Fibroblast of lung (primary cell): Measurements from ENCODE around the gene ZFP69B.

ENCODE experiments used
- EZH2 ChIP-seq: IDR thresholded peaks from 2 replicates; pipeline ENCODE4 v1.5.1; 2012; ENCODE audit warnings: low read length, control low read depth, mild to moderate bottlenecking; ENCODE audit errors: missing control alignments
- TF ChIP-seq, protein P1 (sequence below), 2 donors: IDR thresholded peaks in 1 of 2; conservative IDR thresholded peaks in 1 of 2; 1 replicate in 1 of 2; 2 replicates in 1 of 2; pipeline ENCODE4 v1.5.1; 2011 to 2012; ENCODE audit warnings: low read length in 2 of 2, control low read depth in 1 of 2, inconsistent platforms in 1 of 2, low read depth in 1 of 2, mild to moderate bottlenecking in 1 of 2

DNA sequence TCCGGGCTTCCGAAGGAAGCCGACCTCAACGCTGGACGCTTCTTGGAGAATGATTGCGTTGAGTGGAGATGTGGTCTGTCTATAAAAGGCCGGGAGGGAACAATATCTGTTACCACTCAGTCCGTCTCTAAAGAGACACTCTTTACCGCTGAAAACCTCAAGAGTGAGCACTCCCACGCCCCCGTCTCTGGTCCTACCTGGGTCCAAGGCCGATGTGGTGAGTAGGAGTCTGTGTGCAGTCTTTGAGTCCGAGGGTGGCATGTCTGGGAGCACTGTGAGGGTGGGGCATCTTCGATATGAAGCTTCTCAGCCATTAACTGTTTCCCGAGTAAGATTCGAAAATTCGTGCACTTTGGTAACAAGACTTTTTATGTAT, 27.4 kb downstream of the ZFP69B start:
- TF ChIP-seq, protein P1, sequence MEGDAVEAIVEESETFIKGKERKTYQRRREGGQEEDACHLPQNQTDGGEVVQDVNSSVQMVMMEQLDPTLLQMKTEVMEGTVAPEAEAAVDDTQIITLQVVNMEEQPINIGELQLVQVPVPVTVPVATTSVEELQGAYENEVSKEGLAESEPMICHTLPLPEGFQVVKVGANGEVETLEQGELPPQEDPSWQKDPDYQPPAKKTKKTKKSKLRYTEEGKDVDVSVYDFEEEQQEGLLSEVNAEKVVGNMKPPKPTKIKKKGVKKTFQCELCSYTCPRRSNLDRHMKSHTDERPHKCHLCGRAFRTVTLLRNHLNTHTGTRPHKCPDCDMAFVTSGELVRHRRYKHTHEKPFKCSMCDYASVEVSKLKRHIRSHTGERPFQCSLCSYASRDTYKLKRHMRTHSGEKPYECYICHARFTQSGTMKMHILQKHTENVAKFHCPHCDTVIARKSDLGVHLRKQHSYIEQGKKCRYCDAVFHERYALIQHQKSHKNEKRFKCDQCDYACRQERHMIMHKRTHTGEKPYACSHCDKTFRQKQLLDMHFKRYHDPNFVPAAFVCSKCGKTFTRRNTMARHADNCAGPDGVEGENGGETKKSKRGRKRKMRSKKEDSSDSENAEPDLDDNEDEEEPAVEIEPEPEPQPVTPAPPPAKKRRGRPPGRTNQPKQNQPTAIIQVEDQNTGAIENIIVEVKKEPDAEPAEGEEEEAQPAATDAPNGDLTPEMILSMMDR (conservative IDR thresholded peaks at IDR 0.05 in 1 of 2, IDR thresholded peaks at IDR 0.05 in 1 of 2; ENCODE audit: low read depth in 1 of 2, low read length in 2 of 2), result no peak
- TF ChIP-seq EZH2, result no peak
